ENCODE results near the gene EEPD1. TPM values are rescaled to one million over a fixed set of nuclear protein-coding genes. Genes with fewer than 3 reads are reported as not detected.

EEPD1 gene
- total and polyA plus RNA-seq, 10 donors: 7.7 to 23.4 (median 14.6) TPM

DNA sequence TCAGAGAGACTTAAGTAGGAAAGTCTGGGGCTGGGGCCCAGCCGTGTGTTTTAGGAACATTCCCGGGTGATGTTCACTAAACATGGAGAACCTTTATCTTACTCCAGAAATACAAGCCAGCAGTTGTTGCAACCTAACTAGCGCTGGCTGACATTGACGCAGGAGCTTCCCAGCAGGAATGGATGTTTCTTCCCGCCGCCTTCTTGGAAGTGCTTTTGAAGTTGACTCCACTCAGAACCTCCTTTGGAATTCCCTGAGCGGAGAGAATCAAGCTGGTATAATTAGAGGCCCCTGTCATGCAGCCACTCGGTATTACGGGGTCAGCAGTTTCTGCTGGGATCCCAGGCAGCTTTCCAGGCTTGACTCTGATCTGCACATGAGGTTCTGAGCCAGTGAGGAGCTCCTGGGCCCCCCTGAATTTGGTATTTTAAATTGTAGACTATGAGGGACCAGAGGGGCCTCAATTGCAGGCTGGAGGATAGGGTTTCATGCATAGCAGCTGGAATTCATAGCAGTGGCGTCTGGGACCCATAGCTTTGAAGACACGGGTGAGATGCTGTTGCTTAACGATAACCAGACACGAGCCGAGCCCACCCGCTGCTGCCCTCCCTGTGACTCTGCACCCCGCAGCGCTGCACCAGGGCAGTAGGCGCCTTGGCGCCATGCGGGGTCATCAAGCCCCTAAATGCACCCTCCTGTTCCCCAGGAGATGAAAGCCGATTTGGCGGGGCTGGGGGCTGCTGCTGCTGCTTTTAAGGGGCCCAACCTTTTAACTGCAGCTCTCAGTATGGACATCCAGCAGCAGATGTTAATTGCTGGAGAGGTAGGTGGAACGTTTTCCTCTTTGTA lies 61.8 kb downstream of the EEPD1 start:
- Histone ChIP-seq H3K27me3 (replicated peaks in 1 of 7) (no peaks in the 10 kb centered on the region), H3K4me3 (no peak overlapping the region), H3K9me3 (no peaks in the 10 kb centered on the region), H3K4me1 (peaks cover 0 to 11% (median under 1%) of the 10 kb centered on the region in 6 donors), H3K36me3 (no peaks in the 10 kb centered on the region), H3K27ac (no peak overlapping the region)
- DNase-seq: no peak
- TF ChIP-seq POLR2A (IDR thresholded peaks at IDR 0.05): no peak
- TF ChIP-seq POLR2AphosphoS5 (IDR thresholded peaks at IDR 0.05): no peak
- TF ChIP-seq, protein P1, sequence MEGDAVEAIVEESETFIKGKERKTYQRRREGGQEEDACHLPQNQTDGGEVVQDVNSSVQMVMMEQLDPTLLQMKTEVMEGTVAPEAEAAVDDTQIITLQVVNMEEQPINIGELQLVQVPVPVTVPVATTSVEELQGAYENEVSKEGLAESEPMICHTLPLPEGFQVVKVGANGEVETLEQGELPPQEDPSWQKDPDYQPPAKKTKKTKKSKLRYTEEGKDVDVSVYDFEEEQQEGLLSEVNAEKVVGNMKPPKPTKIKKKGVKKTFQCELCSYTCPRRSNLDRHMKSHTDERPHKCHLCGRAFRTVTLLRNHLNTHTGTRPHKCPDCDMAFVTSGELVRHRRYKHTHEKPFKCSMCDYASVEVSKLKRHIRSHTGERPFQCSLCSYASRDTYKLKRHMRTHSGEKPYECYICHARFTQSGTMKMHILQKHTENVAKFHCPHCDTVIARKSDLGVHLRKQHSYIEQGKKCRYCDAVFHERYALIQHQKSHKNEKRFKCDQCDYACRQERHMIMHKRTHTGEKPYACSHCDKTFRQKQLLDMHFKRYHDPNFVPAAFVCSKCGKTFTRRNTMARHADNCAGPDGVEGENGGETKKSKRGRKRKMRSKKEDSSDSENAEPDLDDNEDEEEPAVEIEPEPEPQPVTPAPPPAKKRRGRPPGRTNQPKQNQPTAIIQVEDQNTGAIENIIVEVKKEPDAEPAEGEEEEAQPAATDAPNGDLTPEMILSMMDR (IDR thresholded peaks at IDR 0.05 in 8 of 11, conservative IDR thresholded peaks at IDR 0.05 in 3 of 11): no peak
- 92 to 94% (median 93%) methylated on average over 21 to 23 of the region's 23 CpGs for WGBS, 5 donors
- intact Hi-C loops (cut with DNase I; ENCODE audit: low total_unique reads): no loop called here

DNA sequence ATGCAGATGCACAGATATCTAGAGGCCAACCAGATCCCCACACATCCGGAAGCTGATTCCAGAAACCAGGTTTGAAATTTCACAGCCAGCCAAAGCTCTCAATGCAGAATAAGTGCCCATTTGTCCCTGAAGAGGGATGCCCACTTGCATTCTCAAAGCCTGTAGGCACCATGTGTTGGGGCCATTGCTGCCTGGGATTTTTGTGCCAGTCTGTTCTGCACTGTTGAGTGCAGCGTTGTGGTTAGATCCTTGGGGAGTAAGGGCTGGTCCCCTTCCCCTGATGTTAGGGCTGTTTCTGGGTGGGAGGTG lies 62.4 kb downstream of the EEPD1 start:
- peaks cover 0 to 5% (median 0%) of the 10 kb centered on the region in 6 donors for H3K4me1 ChIP-seq
- no peak overlapping the region for H3K27ac ChIP-seq
- intact Hi-C loops (cut with DNase I; ENCODE audit: low total_unique reads): no loop called here
- no peaks in the 10 kb centered on the region for H3K36me3 ChIP-seq
- DNase-seq: no peak
- no peak overlapping the region for H3K4me3 ChIP-seq
- no peaks in the 10 kb centered on the region for H3K27me3 ChIP-seq (replicated peaks in 1 of 7)
- TF ChIP-seq, protein P1 (IDR thresholded peaks at IDR 0.05 in 8 of 11, conservative IDR thresholded peaks at IDR 0.05 in 3 of 11): no peak
- TF ChIP-seq POLR2AphosphoS5 (IDR thresholded peaks at IDR 0.05) (no peak), POLR2A (IDR thresholded peaks at IDR 0.05) (no peak)
- no peaks in the 10 kb centered on the region for H3K9me3 ChIP-seq
- 74 to 100% (median 84%) methylated on average over 1 to 2 of the region's 2 CpGs for WGBS, 5 donors

DNA sequence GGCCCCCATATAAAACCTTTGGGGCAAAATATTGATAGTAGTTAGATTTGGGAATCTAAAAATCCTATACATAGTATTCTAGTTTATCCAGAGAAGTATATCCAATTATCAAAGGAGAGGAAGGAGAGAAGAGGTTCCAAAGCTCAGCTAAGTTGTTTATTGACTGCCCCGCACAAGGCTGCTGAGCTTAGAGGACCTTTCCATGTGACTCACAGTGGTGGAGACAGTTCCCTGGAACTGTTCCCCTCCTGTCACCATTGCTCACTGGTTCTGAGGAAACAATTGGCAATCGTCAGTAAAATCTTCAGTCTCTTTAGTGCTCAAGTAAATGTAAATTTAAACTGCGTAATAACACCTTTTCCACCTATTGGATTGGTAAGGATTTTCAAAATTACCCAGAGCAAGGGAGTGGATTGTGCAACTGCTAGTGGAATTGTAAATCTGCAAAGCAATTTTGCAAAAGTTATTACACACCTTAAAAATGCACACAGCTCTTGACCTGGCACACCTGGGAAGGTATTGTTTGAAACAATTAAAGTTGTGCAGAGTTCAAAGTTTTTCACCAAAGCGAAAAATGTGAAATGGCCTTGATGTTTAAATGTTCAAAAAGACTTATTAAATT lies 63.1 kb downstream of the EEPD1 start:
- TF ChIP-seq POLR2A (IDR thresholded peaks at IDR 0.05): no peak
- TF ChIP-seq POLR2AphosphoS5 (IDR thresholded peaks at IDR 0.05): no peak
- TF ChIP-seq, protein P1 (IDR thresholded peaks at IDR 0.05 in 8 of 11, conservative IDR thresholded peaks at IDR 0.05 in 3 of 11): no peak
- no peak overlapping the region for H3K27ac ChIP-seq
- peaks cover 0 to 2% (median 0%) of the 10 kb centered on the region in 6 donors for H3K4me1 ChIP-seq
- H3K4me3 ChIP-seq: no peak overlapping the region
- DNase-seq: no peak
- no peaks in the 10 kb centered on the region for H3K9me3 ChIP-seq
- intact Hi-C loops (cut with DNase I; ENCODE audit: low total_unique reads): no loop called here
- WGBS, 5 donors: 84 to 91% (median 86%) methylated on average over 4 of the region's 4 CpGs
- no peaks in the 10 kb centered on the region for H3K36me3 ChIP-seq
- H3K27me3 ChIP-seq (replicated peaks in 1 of 7): no peaks in the 10 kb centered on the region

DNA sequence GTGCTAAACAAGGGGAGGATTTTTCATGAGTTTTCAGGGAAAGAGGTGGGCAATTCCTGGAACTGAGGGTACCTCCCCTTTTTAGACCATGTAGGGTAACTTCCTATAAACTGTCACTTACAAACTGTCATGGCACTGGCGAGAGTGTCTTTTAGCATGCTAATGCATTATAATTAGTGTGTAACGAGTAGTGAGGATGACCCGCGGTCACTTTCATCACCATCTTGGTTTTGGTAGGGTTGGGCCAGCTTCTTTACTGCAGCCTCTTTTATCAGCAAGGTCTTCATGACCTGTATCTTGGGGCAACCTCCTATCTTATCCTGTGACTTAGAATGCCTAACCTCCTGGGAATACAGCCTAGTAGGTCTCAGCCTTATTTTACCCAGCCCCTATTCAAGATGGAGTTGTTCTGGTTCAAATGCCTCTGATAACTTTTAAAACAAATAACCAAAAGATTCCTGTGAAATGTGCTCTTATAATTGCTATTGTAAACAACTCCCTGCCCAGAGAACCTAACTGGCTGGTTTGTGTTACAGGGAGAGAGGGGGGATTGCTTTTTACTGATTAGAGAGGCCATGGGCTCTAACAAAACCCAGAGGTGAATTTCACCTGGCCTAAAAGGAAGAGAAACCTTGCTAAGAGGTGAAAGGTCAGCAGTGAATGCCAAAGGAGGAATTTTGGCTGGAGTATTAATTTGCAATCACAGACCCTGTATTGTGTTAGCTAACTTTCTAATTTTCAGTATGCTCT lies 64.3 kb downstream of the EEPD1 start:
- intact Hi-C loops (cut with DNase I; ENCODE audit: low total_unique reads): no loop called here
- H3K36me3 ChIP-seq: no peaks in the 10 kb centered on the region
- TF ChIP-seq POLR2AphosphoS5 (IDR thresholded peaks at IDR 0.05): no peak
- TF ChIP-seq, protein P1 (IDR thresholded peaks at IDR 0.05 in 8 of 11, conservative IDR thresholded peaks at IDR 0.05 in 3 of 11): no peak
- no peak for TF ChIP-seq POLR2A (IDR thresholded peaks at IDR 0.05)
- H3K9me3 ChIP-seq: no peaks in the 10 kb centered on the region
- H3K27me3 ChIP-seq (replicated peaks in 1 of 7): no peaks in the 10 kb centered on the region
- H3K4me3 ChIP-seq: no peak overlapping the region
- no peaks in the 10 kb centered on the region for H3K4me1 ChIP-seq
- no peak for DNase-seq
- no peak overlapping the region for H3K27ac ChIP-seq
- WGBS, 5 donors: 87 to 95% (median 91%) methylated on average over 4 of the region's 4 CpGs

All from spleen (tissue), 11 donors.